ENCODE data around the gene CENPA.

- TF ChIP-seq CTCF (IDR thresholded peaks at IDR 0.05) (no peak), POLR2A (IDR thresholded peaks at IDR 0.05) (no peak)
These were observed 9.6 kb upstream of the CENPA start for GRCh38 chr2:26776195-26776800.
